ENCODE measurements around the gene TSPAN5. TPM values are rescaled to one million over a fixed set of nuclear protein-coding genes. Genes with fewer than 3 reads are reported as not detected.

The TSPAN5 gene
- polyA plus RNA-seq, 1 donor (not counting 4 experiments of a cell fraction or from before 2014, with no cell fraction given): 45.5 TPM

DNA sequence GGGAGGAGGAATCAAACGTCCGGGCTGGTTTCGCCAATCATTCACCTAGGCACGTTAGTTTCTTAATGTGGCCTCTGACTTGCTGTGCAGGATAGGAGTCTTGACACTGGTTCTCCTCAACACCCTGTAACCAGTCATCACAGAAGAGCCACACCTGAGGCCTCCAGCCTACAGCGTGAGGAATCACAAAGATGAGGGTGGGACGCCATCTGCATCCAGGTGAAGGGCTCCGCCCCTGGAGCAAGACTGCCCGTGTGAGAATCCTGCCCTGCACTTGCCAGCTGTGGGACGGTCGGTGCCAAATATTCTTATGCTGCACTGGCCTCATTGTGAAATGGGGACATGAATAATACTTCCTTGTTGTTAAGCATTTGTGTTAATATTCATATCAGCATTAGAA, 35.7 kb upstream of the TSPAN5 start:
- H3K27ac ChIP-seq (ENCODE audit: control insufficient read depth, insufficient read depth, low read length): no peak overlapping the region
- no peak for FAIRE-seq
- DNase-seq (ENCODE audit: low read depth, low spot score): no peak

DNA sequence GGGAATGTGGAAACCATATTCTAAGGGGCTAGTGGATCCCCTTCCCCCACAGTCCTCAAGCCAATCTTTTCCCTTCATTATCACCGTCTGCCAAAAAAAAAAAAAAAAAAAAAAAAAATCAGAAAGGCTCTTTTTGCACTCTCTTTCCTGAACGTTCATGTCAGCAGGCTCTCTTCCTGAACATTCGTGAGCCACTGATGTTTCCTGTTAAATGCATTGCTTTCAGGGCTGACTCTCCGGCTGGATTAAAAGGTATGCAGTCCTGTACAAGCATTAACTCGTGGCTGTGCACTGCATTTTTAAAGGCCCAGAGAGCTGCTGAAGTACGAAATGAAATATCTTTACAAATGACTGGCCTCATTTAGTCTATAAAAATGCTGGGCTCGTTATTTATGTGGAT, 34.0 kb upstream of the TSPAN5 start:
- Histone ChIP-seq H3K27me3 (ENCODE audit: control insufficient read depth, extremely low read depth, insufficient read depth, low read length) (no peaks in the 10 kb centered on the region), H3K79me2 (ENCODE audit: control insufficient read depth, insufficient read depth, low read length) (no peaks in the 10 kb centered on the region), H3K4me2 (ENCODE audit: control insufficient read depth, extremely low read depth, insufficient read depth, low read depth, low read length) (no peak overlapping the region), H3K36me3 (ENCODE audit: control insufficient read depth in 2 of 2, extremely low read depth in 1 of 2, insufficient read depth in 2 of 2, low read length in 2 of 2) (no peaks in the 10 kb centered on the region), H3K9ac (ENCODE audit: control insufficient read depth, extremely low read depth, insufficient read depth, low read length) (no peak overlapping the region), H3K9me1 (ENCODE audit: control insufficient read depth, extremely low read depth, insufficient read depth, low read length) (no peaks in the 10 kb centered on the region), H4K20me1 (ENCODE audit: control insufficient read depth, extremely low read depth, insufficient read depth, low read length) (no peaks in the 10 kb centered on the region), H3K4me3 (ENCODE audit: control insufficient read depth in 2 of 3, extremely low read depth in 1 of 3, insufficient read depth in 2 of 3, low read depth in 1 of 3, low read length in 3 of 3) (no peak overlapping the region), H2AFZ (ENCODE audit: control insufficient read depth, low read length) (no peak overlapping the region), H3K4me1 (ENCODE audit: control insufficient read depth, extremely low read depth, insufficient read depth, low read length) (no peaks in the 10 kb centered on the region), H3K27ac (ENCODE audit: control insufficient read depth, insufficient read depth, low read length) (no peak overlapping the region), H3K9me3 (ENCODE audit: control insufficient read depth, low read depth, low read length) (no peaks in the 10 kb centered on the region)
- dilution Hi-C loops (cut with MboI; ENCODE audit: extremely low pct_ligation_motif_present, low sequenced_read_pairs): no loop called here
- DNase-seq (ENCODE audit: low read depth, low spot score) (no peak), FAIRE-seq (no peak)
- no peak for TF ChIP-seq EZH2 (IDR thresholded peaks at IDR 0.05; ENCODE audit: low read length)
- TF ChIP-seq, protein P1, sequence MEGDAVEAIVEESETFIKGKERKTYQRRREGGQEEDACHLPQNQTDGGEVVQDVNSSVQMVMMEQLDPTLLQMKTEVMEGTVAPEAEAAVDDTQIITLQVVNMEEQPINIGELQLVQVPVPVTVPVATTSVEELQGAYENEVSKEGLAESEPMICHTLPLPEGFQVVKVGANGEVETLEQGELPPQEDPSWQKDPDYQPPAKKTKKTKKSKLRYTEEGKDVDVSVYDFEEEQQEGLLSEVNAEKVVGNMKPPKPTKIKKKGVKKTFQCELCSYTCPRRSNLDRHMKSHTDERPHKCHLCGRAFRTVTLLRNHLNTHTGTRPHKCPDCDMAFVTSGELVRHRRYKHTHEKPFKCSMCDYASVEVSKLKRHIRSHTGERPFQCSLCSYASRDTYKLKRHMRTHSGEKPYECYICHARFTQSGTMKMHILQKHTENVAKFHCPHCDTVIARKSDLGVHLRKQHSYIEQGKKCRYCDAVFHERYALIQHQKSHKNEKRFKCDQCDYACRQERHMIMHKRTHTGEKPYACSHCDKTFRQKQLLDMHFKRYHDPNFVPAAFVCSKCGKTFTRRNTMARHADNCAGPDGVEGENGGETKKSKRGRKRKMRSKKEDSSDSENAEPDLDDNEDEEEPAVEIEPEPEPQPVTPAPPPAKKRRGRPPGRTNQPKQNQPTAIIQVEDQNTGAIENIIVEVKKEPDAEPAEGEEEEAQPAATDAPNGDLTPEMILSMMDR (optimal IDR thresholded peaks at IDR 0.05 in 1 of 3, IDR thresholded peaks at IDR 0.05 in 1 of 3, conservative IDR thresholded peaks at IDR 0.05 in 1 of 3; ENCODE audit: extremely low read depth in 1 of 3, insufficient read depth in 2 of 3, low read length in 3 of 3): no peak

More for the DNA sequence above, 35.7 kb upstream of the TSPAN5 start:
- no peaks in the 10 kb centered on the region for H3K9me1 ChIP-seq (ENCODE audit: control insufficient read depth, extremely low read depth, insufficient read depth, low read length)
- dilution Hi-C loops (cut with MboI; ENCODE audit: extremely low pct_ligation_motif_present, low sequenced_read_pairs): no loop called here
- no peak overlapping the region for H3K4me3 ChIP-seq (ENCODE audit: control insufficient read depth in 2 of 3, extremely low read depth in 1 of 3, insufficient read depth in 2 of 3, low read depth in 1 of 3, low read length in 3 of 3)
- H3K36me3 ChIP-seq (ENCODE audit: control insufficient read depth in 2 of 2, extremely low read depth in 1 of 2, insufficient read depth in 2 of 2, low read length in 2 of 2): no peaks in the 10 kb centered on the region
- no peaks in the 10 kb centered on the region for H3K79me2 ChIP-seq (ENCODE audit: control insufficient read depth, insufficient read depth, low read length)
- H3K9me3 ChIP-seq (ENCODE audit: control insufficient read depth, low read depth, low read length): no peaks in the 10 kb centered on the region
- H3K4me1 ChIP-seq (ENCODE audit: control insufficient read depth, extremely low read depth, insufficient read depth, low read length): no peaks in the 10 kb centered on the region
- no peak overlapping the region for H3K9ac ChIP-seq (ENCODE audit: control insufficient read depth, extremely low read depth, insufficient read depth, low read length)
- H3K27me3 ChIP-seq (ENCODE audit: control insufficient read depth, extremely low read depth, insufficient read depth, low read length): no peaks in the 10 kb centered on the region
- no peak overlapping the region for H3K4me2 ChIP-seq (ENCODE audit: control insufficient read depth, extremely low read depth, insufficient read depth, low read depth, low read length)
- H4K20me1 ChIP-seq (ENCODE audit: control insufficient read depth, extremely low read depth, insufficient read depth, low read length): no peaks in the 10 kb centered on the region
- no peak overlapping the region for H2AFZ ChIP-seq (ENCODE audit: control insufficient read depth, low read length)
- TF ChIP-seq, protein P1 (optimal IDR thresholded peaks at IDR 0.05 in 1 of 3, IDR thresholded peaks at IDR 0.05 in 1 of 3, conservative IDR thresholded peaks at IDR 0.05 in 1 of 3; ENCODE audit: extremely low read depth in 1 of 3, insufficient read depth in 2 of 3, low read length in 3 of 3): no peak
- no peak for TF ChIP-seq EZH2 (IDR thresholded peaks at IDR 0.05; ENCODE audit: low read length)
